GM12878 (cell line): ENCODE measurements around the gene DHX32. TPM values are rescaled to one million over a fixed set of nuclear protein-coding genes. Genes with fewer than 3 reads are reported as not detected.

Source experiments
- ATAC-seq: fragments of 200-7000 bp; cut with Tn5 transposase; 3 replicates; pipeline ENCODE4 v1.9.1; 2020; ENCODE audit warnings: mild to moderate bottlenecking, moderate library complexity
- BruUV-seq: library from RNA; stranded (reverse); fragments of 400-500 nt; replicated peaks from 2 replicates; lab custom pipeline; 2021; lab: Mats Ljungman, UMichigan
- CTCF ChIA-PET: fragments of 300-600 bp; sonication (Branson Sonifier 250); formaldehyde crosslinking; extraction: SDS; loops from one replicate; lab custom pipeline; 2021; ENCODE audit warnings: inconsistent platforms; lab: Yijun Ruan, JAX
- POLR2A ChIA-PET: fragments of 350-600 bp; formaldehyde crosslinking; extraction: SDS; loops from one replicate; lab custom pipeline; 2021; ENCODE audit warnings: inconsistent platforms; lab: Charles Lee
- RAD21 ChIA-PET: fragments of 300-600 bp; sonication (Branson Sonifier 250); formaldehyde crosslinking; loops from one replicate; lab custom pipeline; 2023; ENCODE audit warnings: antibody characterized with exemption; ENCODE audit not compliant: unreplicated experiment; lab: Charles Lee
- SMC1A ChIA-PET: fragments of 300-600 bp; sonication (Branson Sonifier 250); formaldehyde crosslinking; loops from one replicate; lab custom pipeline; 2023; ENCODE audit not compliant: unreplicated experiment, uncharacterized antibody; lab: Charles Lee
- DNase-seq: peaks from one replicate; pipeline ENCODE4 v3.0.0-alpha.2; 2011; ENCODE audit warnings: low read depth, low spot score
- FAIRE-seq: peaks from 3 replicates; lab custom pipeline; 2011; peaks lifted over from hg19 to GRCh38; lab: Jason Lieb, UNC
- H2AFZ ChIP-seq: 2 replicates; pipeline ENCODE4 v1.6.0; 2011; ENCODE audit warnings: low read depth, low read length, control low read depth; ENCODE audit not compliant: control insufficient read depth
- H3K27ac ChIP-seq: 2 replicates; pipeline ENCODE4 v1.5.1; 2011; ENCODE audit warnings: control low read depth; ENCODE audit not compliant: control insufficient read depth, insufficient read depth
- H3K27me3 ChIP-seq, 2 experiments: replicated peaks in 1 of 2; 2 replicates each; pipeline versions ENCODE4 v1.6.0 to v1.6.1; 2011; ENCODE audit warnings: low read length in 1 of 2; ENCODE audit not compliant: control insufficient read depth in 2 of 2, insufficient read depth in 2 of 2
- H3K36me3 ChIP-seq, 2 experiments: 2 replicates each; pipeline ENCODE4 v1.5.1; 2011; ENCODE audit warnings: low read length in 1 of 2; ENCODE audit not compliant: control insufficient read depth in 2 of 2, insufficient read depth in 2 of 2
- H3K4me1 ChIP-seq: 2 replicates; pipeline ENCODE4 v1.6.1; 2011; ENCODE audit warnings: mild to moderate bottlenecking, low read length, moderate library complexity, mixed read lengths; ENCODE audit not compliant: control insufficient read depth, insufficient read depth
- H3K4me2 ChIP-seq: 2 replicates; pipeline ENCODE4 v1.6.0; 2011; ENCODE audit warnings: control low read depth; ENCODE audit not compliant: control insufficient read depth, insufficient read depth
- H3K4me3 ChIP-seq: fragments of 200-600 bp; sonication (generic); 2 replicates; pipeline ENCODE4 v1.5.1; 2016
- H3K79me2 ChIP-seq: 2 replicates; pipeline ENCODE4 v1.6.0; 2011; ENCODE audit warnings: low read length; ENCODE audit not compliant: control insufficient read depth, insufficient read depth
- H3K9ac ChIP-seq: 2 replicates; pipeline ENCODE4 v1.8.0; 2011; ENCODE audit warnings: low read length, control low read depth, mixed read lengths; ENCODE audit not compliant: control insufficient read depth, insufficient read depth
- H3K9me3 ChIP-seq: replicated peaks from 3 replicates; pipeline ENCODE4 v1.5.1; 2011; ENCODE audit warnings: mild to moderate bottlenecking, low read length; ENCODE audit not compliant: control insufficient read depth, insufficient read depth
- H4K20me1 ChIP-seq: 2 replicates; pipeline ENCODE4 v1.6.0; 2011; ENCODE audit not compliant: control insufficient read depth, insufficient read depth
- CHD2 ChIP-seq: IDR thresholded peaks from 2 replicates; pipeline ENCODE4 v1.6.1; 2011; ENCODE audit warnings: low read depth, low read length, improper control_type of control experiment, borderline replicate concordance
- EED ChIP-seq: sonication (generic); IDR thresholded peaks from 2 replicates; pipeline ENCODE4 v1.6.1; 2016; ENCODE audit warnings: antibody characterized with exemption, low read depth
- EP300 ChIP-seq, 2 experiments: fragments of 150-350 bp in 1 of 2; IDR thresholded peaks; 2 replicates each; pipeline ENCODE4 v1.6.1; 2011 to 2012; ENCODE audit warnings: low read depth in 2 of 2, low read length in 2 of 2, borderline replicate concordance in 1 of 2, improper control_type of control experiment in 1 of 2, inconsistent platforms in 1 of 2; ENCODE audit not compliant: control insufficient read depth in 1 of 2
- MLLT1 ChIP-seq: fragments of 450-650 bp; IDR thresholded peaks from 2 replicates; pipeline ENCODE4 v1.6.1; 2016; ENCODE audit warnings: mild to moderate bottlenecking
- MYB ChIP-seq: fragments of 150-350 bp; IDR thresholded peaks from 2 replicates; pipeline ENCODE4 v1.6.1; 2014; ENCODE audit warnings: mild to moderate bottlenecking, low read depth, low read length, borderline replicate concordance
- NFXL1 ChIP-seq: fragments of 450-650 bp; IDR thresholded peaks from 2 replicates; pipeline ENCODE4 v1.6.1; 2017; ENCODE audit warnings: antibody characterized with exemption, mild to moderate bottlenecking, borderline replicate concordance
- NR2C2 ChIP-seq: IDR thresholded peaks from 2 replicates; pipeline ENCODE4 v1.6.1; 2011; ENCODE audit warnings: borderline replicate concordance, low read depth; ENCODE audit not compliant: control insufficient read depth, insufficient read length
- PAX8 ChIP-seq: fragments of 450-650 bp; IDR thresholded peaks from 2 replicates; pipeline ENCODE4 v1.6.1; 2017; ENCODE audit warnings: mild to moderate bottlenecking, moderate library complexity
- POLR2AphosphoS5 ChIP-seq: IDR thresholded peaks from 2 replicates; pipeline ENCODE4 v1.6.1; 2011; ENCODE audit warnings: mild to moderate bottlenecking, low read length, inconsistent platforms
- POU2F2 ChIP-seq: IDR thresholded peaks from 3 replicates; pipeline ENCODE4 v1.6.1; 2011; ENCODE audit warnings: low read depth, mild to moderate bottlenecking, low read length, borderline replicate concordance
- STAT3 ChIP-seq: IDR thresholded peaks from 2 replicates; pipeline ENCODE4 v1.6.1; 2011; ENCODE audit warnings: low read depth, low read length, improper control_type of control experiment
- TCF12 ChIP-seq: IDR thresholded peaks from 2 replicates; pipeline ENCODE4 v1.6.1; 2011; ENCODE audit warnings: low read depth, mild to moderate bottlenecking, low read length
- USF1 ChIP-seq: IDR thresholded peaks from 2 replicates; pipeline ENCODE4 v1.6.1; 2011; ENCODE audit warnings: borderline replicate concordance, low read depth, mild to moderate bottlenecking, moderate library complexity, mixed read lengths, low read length; ENCODE audit not compliant: insufficient read depth; ENCODE audit errors: extremely low read length
- YBX1 ChIP-seq: fragments of 450-650 bp; IDR thresholded peaks from 2 replicates; pipeline ENCODE4 v1.6.1; 2016; ENCODE audit warnings: antibody characterized with exemption
- ZBTB11 ChIP-seq: fragments of 450-650 bp; formaldehyde crosslinking; IDR thresholded peaks from 2 replicates; pipeline ENCODE4 v1.5.0; 2022; ENCODE audit warnings: mild to moderate bottlenecking, missing genetic modification characterization
- ZBTB33 ChIP-seq: fragments of 450-650 bp; IDR thresholded peaks from 2 replicates; pipeline ENCODE4 v1.6.1; 2017; ENCODE audit warnings: mild to moderate bottlenecking
- ZZZ3 ChIP-seq: IDR thresholded peaks from 2 replicates; pipeline ENCODE4 v1.6.1; 2011; ENCODE audit warnings: low read depth; ENCODE audit not compliant: control insufficient read depth, insufficient read length
- WGBS: methylation state at CpG from one replicate; pipeline ENCODE4 v1.1.6; 2016; ENCODE audit warnings: low lambda C conversion rate; ENCODE audit not compliant: insufficient replicate concordance, insufficient coverage; ENCODE audit errors: missing lambda C conversion rate; 5-methylcytosine and 5-hydroxymethylcytosine counted together
- in situ Hi-C: fragments of 300-500 bp; cut with MboI; formaldehyde crosslinking; loops from 9 replicates; pipeline ENCODE4 v1.14.3; 2018; ENCODE audit warnings: mixed read lengths
- intact Hi-C: fragments of 100-400 bp; cut with micrococcal nuclease; formaldehyde crosslinking; loops from one replicate; pipeline ENCODE4 v1.14.2; 2022; ENCODE audit not compliant: unreplicated experiment
- polyA plus RNA-seq, 11 experiments: library from polyadenylated mRNA; depleted of rRNA in 4 of 11; unstranded in 6 of 11; stranded (reverse) in 5 of 11; fragments of >200 nt; fragmentation: Nextera tagmentation in 4 of 11; fragmentation: Illumina TruSeq in 1 of 11; extraction: Ambion mirVana in 4 of 11; extraction: Trizol in 1 of 11; gene quantifications; 1 replicate in 1 of 11; 2 replicates in 10 of 11; pipeline versions ENCODE4 v1.2.1 to v1.2.3, GENCODE V29; 2011 to 2016; ENCODE audit warnings: inconsistent platforms in 2 of 11, missing spikeins in 2 of 11, low read depth in 1 of 11
- total RNA-seq, 4 experiments: library from RNA; depleted of rRNA in 3 of 4; stranded (reverse); fragments of >200 nt in 3 of 4; fragmentation: Illumina TruSeq in 1 of 4; extraction: Trizol in 1 of 4; gene quantifications; 2 replicates each; pipeline versions ENCODE4 v1.2.1 to v1.2.3, GENCODE V29; 2013 to 2021

Gene DHX32
- total and polyA plus RNA-seq, 10 of the 15 experiments (the other 5 are each of a cell fraction or from before 2014, with no cell fraction given): 5.4 to 21.0 (median 16.0) TPM

GRCh38 chr10:125812128-125812750, 68.9 kb downstream of the DHX32 start:
- FAIRE-seq (no peak), ATAC-seq (no peak), DNase-seq (no peak)
- no peaks in the 10 kb centered on the region for H3K79me2 ChIP-seq
- H3K36me3 ChIP-seq: peaks cover 0 to 20% of the 10 kb centered on the region in 2 experiments; a peak in 2 of 4 replicates
- ChIA-PET CTCF (no interaction called here), POLR2A (no interaction called here), RAD21 (no interaction called here), SMC1A (no interaction called here)
- BruUV-seq: no TSS peak
- no peaks in the 10 kb centered on the region for H4K20me1 ChIP-seq
- H3K9ac ChIP-seq: no peak overlapping the region
- no peak overlapping the region for H3K4me2 ChIP-seq
- no peaks in the 10 kb centered on the region for H3K9me3 ChIP-seq
- H3K4me1 ChIP-seq: no peaks in the 10 kb centered on the region
- H3K27me3 ChIP-seq: no peaks in the 10 kb centered on the region
- no peak overlapping the region for H2AFZ ChIP-seq
- WGBS: 78% methylated on average over 1 of the region's 1 CpG
- H3K27ac ChIP-seq: no peak overlapping the region
- H3K4me3 ChIP-seq: no peak overlapping the region
- in situ Hi-C loops (no loop called here), intact Hi-C loops (no loop called here)
- TF ChIP-seq MLLT1: no peak
- no peak for TF ChIP-seq TCF12
- TF ChIP-seq EP300 (IDR thresholded peaks at IDR 0.05; ENCODE audit: borderline replicate concordance in 1 of 2, control insufficient read depth in 1 of 2, low read depth in 2 of 2, low read length in 2 of 2): no peak
- TF ChIP-seq MYB: no peak
- TF ChIP-seq EED: no peak
- TF ChIP-seq POLR2AphosphoS5: no peak
- TF ChIP-seq STAT3: no peak
- TF ChIP-seq ZBTB11 (CRISPR knock-in tag): no peak
- TF ChIP-seq ZZZ3: no peak
- no peak for TF ChIP-seq NFXL1
- no peak for TF ChIP-seq ZBTB33
- no peak for TF ChIP-seq YBX1
- no peak for TF ChIP-seq POU2F2
- TF ChIP-seq PAX8: no peak
- TF ChIP-seq NR2C2: no peak
- no peak for TF ChIP-seq USF1
- TF ChIP-seq CHD2: no peak
